IPS DF 6.9 (cell line): ENCODE results near the gene VPS52.
A peak's percentile ranks its signal among the peaks of the same experiment; 100 is the strongest.

ENCODE experiments used
- DNase-seq: peaks from one replicate; pipeline ENCODE4 v3.0.0-alpha.2; 2013; ENCODE audit warnings: low read depth, low spot score
- H3K27ac ChIP-seq: one replicate; pipeline ENCODE4 v1.5.1; 2013; ENCODE audit warnings: low read length, control low read depth
- H3K27me3 ChIP-seq: 2 replicates; pipeline ENCODE4 v1.6.1; 2013; ENCODE audit warnings: mild to moderate bottlenecking, low read length; ENCODE audit not compliant: control insufficient read depth, insufficient read depth
- H3K36me3 ChIP-seq: 2 replicates; pipeline ENCODE4 v1.6.1; 2013; ENCODE audit warnings: low read length; ENCODE audit not compliant: control insufficient read depth, insufficient read depth
- H3K4me1 ChIP-seq: 2 replicates; pipeline ENCODE4 v1.6.1; 2013; ENCODE audit warnings: low read length; ENCODE audit not compliant: control insufficient read depth, insufficient read depth
- H3K4me3 ChIP-seq: 2 replicates; pipeline ENCODE4 v1.5.1; 2013; ENCODE audit warnings: mild to moderate bottlenecking, low read length
- H3K9me3 ChIP-seq: 2 replicates; pipeline ENCODE4 v1.6.1; 2013; ENCODE audit warnings: low read length, inconsistent platforms; ENCODE audit not compliant: control insufficient read depth, insufficient read depth
- WGBS: extraction: QIAGEN DNeasy Blood & Tissue Kit; methylation state at CpG from one replicate; pipeline ENCODE4 v1.1.7; 2013; ENCODE audit warnings: mixed read lengths, missing lambda C conversion rate; ENCODE audit not compliant: insufficient read length, insufficient coverage; 5-methylcytosine and 5-hydroxymethylcytosine counted together

Gene VPS52

DNA sequence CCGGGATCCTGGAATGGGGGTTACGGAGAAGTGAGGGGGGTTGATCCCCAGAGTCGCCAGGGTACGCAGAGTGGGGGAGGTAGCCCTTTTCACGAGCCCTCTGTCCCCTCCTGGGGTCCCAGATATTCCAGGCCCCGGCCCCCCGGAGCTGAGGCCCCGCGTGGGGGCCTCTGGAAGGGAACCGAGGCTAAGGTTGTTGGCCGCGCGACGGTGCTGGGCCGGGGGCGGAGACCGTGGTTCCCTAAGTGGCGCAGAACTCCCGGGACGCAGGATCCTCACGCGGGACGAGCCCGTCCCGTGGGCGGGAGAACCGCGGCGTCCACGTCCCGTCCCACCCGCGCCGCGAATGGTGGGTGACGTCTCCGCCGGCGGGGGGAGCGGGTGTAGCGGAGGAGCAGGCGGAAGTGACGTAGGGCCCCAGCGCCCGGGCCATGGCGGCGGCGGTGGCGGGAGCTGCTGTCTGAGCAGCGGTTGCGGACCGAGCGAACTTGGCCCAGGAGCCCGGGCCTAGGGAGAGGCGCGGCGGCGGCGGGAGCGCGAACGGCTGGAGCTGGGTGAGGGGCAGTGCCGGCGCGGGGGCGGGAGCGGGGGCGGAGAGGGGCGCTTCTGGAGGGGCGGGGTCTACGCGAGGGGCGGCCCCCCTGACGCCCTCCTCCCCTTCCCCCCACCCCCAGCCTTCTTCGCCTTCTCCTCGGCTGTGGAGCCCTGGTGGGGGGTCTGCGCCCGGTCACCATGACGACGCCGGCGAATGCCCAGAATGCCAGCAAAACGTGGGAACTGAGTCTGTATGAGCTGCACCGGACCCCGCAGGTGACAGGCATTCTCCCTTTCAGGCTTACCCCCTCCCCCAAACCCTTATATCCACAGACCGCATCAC, 63.3 kb downstream of the VPS52 start, which contains the start of gene RING1:
Gene RING1 (plus strand): TSS at position 410 of the 877 bp plus-strand sequence. CDS start 323 bp downstream, at position 733.
- Histone ChIP-seq H3K27ac (no peak within 1 kb of the TSS), H3K4me3 (peak within 1 kb of the TSS; percentile 99), H3K4me1 (peaks cover 6% of the 10 kb centered on the region), H3K36me3 (peaks cover 5% of the 10 kb centered on the region; the same call in 1 of the 2 replicates), H3K9me3 (no peaks in the 10 kb centered on the region), H3K27me3 (peaks cover 23% of the 10 kb centered on the region; the same call in 1 of the 2 replicates)
- no CpG with 5 or more reads among the region's 86 CpGs for WGBS
- no peak for DNase-seq

DNA sequence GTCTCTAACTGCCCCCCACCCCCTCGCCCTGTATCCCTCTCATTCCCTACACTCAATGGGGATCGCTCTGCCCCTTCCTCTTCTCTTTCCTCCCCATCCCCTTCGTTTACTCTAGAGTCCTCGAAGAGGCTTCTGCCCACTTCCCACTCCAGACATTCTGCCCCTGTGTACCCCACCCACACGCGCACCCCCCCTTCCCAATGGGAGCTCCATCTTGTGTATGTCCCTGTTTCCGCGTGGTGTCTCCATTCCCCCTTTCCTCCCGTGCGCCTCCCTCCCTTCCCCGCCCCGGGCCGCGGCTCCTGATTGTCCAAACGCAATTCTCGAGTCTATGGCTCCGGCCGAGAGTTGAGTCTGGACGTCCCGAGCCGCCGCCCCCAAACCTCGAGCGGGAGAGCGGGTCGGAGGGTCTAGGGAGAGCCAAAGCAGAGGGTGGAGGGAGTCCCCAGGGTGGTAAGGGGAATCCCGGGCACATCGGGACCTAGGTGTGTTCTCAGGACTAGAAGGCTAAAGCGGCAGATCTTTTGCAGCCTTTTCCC, 64.1 kb downstream of the VPS52 start:
- H3K9me3 ChIP-seq, result no peaks in the 10 kb centered on the region
- DNase-seq, result no peak

DNA sequence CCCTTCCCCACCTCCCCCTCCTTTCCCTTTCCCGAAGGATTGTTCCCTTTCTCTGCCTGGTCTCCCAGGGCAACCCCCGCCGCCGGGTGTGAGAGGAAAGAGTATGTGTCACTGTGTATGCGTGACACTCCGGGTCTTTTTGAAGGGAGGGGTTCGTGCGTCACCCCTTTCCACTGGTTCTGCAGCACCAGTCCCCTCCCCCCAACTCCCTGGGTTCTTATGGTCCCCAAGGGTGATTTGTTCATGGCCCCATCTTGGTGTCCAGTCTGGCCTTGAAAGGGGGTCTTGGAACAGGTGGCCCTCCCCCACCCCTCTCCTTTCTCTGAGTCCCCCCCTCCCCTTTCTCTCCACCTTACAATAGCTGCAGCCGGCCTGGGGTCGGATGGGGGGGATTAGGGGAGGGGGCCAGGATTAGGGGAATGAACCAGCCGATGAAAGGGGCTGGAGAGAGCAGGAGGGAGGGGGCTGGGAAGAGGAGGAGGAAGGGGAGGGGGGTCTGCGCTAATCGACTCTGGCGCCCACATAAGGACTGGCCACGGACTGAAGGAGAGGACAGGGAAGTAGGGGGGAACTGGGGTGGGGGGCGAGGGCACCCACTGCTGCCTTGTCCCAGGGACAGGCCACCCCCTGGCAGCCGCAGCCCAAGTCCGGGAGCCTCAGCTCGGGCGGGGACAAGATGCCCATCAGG, 64.7 kb downstream of the VPS52 start:
- peaks cover 12% of the 10 kb centered on the region; the same call in 1 of the 2 replicates for H3K27me3 ChIP-seq
- peaks cover 6% of the 10 kb centered on the region for H3K4me1 ChIP-seq
- no peak for DNase-seq
- no peak overlapping the region for H3K4me3 ChIP-seq
- no peaks in the 10 kb centered on the region for H3K9me3 ChIP-seq
- no CpG with 5 or more reads among the region's 20 CpGs for WGBS
- peaks cover 10% of the 10 kb centered on the region; the same call in 1 of the 2 replicates for H3K36me3 ChIP-seq
- H3K27ac ChIP-seq, result no peak overlapping the region

More for the DNA sequence above, 64.1 kb downstream of the VPS52 start:
- Histone ChIP-seq H3K4me1 (peaks cover 6% of the 10 kb centered on the region), H3K4me3 (peak overlapping the region; percentile 99; the same call in 1 of the 2 replicates), H3K36me3 (peaks cover 8% of the 10 kb centered on the region; the same call in 1 of the 2 replicates), H3K27ac (no peak overlapping the region), H3K27me3 (peaks cover 17% of the 10 kb centered on the region; the same call in 1 of the 2 replicates)
- WGBS, result no CpG with 5 or more reads among the region's 29 CpGs

DNA sequence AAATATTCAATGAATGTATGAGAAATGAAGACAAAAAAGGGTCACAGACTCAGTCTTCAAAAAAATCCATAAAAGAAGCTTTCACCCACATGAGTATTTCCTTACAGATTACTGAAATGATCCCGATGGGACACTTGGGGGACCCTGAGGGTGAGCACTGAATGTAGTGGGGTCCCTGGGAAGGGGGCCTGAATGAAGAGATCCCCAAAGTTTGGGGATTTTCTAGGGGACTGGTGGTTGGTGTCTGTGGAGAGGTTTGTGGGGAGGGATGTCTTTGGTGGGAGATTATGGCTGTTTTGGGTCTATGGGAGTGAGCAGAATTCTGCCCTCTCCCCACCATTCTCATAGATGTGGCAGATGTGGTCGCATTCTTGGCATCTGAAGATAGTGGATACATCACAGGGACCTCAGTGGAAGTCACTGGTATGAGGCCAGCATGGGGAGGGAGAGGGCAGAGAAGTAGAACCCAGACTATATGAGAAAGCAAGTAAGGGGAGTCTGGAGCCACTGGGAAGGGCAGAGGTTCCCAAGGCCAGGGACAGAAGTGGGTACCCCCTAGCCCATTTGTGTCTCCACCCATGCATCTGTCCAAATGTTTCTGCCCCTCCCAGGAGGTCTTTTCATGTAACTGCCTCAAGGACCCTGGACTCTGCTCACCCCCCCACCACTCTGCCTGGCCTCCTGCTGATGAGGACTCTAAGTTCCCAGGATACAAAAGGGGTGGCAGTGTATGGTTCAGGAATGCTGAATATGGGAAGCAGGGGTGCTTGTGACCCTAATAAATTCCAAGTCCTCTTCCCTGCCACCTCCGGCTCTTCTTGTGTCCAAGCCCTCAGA, 65.4 kb downstream of the VPS52 start:
- H3K27ac ChIP-seq, result no peak overlapping the region
- no peak for DNase-seq
- H3K4me3 ChIP-seq, result no peak overlapping the region
- H3K9me3 ChIP-seq, result no peaks in the 10 kb centered on the region
- peaks cover 10% of the 10 kb centered on the region; the same call in 1 of the 2 replicates for H3K36me3 ChIP-seq
- peaks cover 10% of the 10 kb centered on the region; the same call in 1 of the 2 replicates for H3K27me3 ChIP-seq
- peaks cover 10% of the 10 kb centered on the region for H3K4me1 ChIP-seq
- WGBS, result no CpG with 5 or more reads among the region's 3 CpGs

DNA sequence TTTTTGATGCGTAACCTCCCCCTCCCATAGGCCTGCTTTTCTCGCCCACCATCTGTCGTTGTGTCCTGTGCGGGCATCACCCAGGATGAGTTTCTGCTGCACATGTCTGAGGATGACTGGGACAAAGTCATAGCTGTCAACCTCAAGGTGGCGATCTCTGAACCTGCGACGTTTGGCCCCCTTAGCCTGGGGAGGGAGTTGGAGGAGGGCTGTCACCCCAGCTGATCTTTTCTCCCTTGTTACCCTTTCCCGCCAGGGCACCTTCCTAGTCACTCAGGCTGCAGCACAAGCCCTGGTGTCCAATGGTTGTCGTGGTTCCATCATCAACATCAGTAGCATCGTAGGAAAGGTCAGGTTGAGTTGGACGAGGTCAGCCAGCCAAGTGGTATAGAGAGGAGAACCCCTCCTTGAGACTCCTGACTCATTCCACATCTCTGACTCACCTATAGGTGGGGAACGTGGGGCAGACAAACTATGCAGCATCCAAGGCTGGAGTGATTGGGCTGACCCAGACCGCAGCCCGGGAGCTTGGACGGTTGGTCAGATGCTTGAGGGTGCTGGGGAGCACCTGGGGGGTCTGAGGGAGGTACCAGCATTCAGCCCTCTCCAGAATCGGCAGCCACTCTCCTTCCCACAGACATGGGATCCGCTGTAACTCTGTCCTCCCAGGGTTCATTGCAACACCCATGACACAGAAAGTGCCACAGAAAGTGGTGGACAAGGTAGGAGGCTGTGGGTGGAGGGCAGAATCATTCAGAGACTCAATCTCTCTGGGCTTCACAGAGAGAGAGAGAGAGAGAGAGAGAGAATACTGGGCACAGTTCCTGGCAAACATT, 66.3 kb downstream of the VPS52 start:
- H3K4me3 ChIP-seq, result peak overlapping the region; percentile 48; the same call in 1 of the 2 replicates
- WGBS, result no CpG with 5 or more reads among the region's 17 CpGs
- H3K36me3 ChIP-seq, result peaks cover 10% of the 10 kb centered on the region; the same call in 1 of the 2 replicates
- DNase-seq, result no peak
- H3K27ac ChIP-seq, result no peak overlapping the region
- H3K9me3 ChIP-seq, result no peaks in the 10 kb centered on the region
- peaks cover 10% of the 10 kb centered on the region; the same call in 1 of the 2 replicates for H3K27me3 ChIP-seq
- peaks cover 10% of the 10 kb centered on the region; the same call in 1 of the 2 replicates for H3K4me1 ChIP-seq

DNA sequence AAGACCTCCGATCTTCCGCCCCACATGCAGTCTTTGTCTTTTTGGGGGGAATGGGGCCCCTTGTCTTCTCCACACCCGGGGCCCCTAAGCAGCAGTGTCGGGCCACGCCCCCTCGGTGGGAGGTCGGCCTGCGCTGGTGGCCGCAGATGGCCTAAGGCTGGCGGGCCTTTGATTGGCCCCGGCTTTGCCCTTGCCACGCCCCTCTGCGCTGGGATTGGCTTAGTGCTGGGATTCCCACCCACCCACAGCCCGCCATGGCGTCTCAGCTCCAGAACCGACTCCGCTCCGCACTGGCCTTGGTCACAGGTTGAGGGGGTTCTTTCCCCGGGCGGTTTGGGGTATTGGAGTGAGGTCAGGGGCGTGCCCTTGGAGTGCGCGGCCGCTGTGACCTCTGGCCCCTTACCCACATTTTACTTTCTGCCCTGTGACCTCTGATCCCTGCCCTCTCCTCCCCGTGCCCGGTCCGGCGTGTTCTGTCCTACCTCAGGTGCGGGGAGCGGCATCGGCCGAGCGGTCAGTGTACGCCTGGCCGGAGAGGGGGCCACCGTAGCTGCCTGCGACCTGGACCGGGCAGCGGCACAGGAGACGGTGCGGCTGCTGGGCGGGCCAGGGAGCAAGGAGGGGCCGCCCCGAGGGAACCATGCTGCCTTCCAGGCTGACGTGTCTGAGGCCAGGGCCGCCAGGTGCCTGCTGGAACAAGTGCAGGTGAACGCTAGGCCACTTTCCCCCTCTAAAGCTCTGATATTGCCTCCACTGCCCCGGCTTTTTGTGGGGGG, 67.1 kb downstream of the VPS52 start, which contains the start of gene HSD17B8:
Gene HSD17B8 (plus strand): TSS at position 241 of the 776 bp plus-strand sequence. CDS start 14 bp downstream, at position 255.
- no CpG with 5 or more reads among the region's 48 CpGs for WGBS
- no peak within 1 kb of the TSS for H3K27ac ChIP-seq

DNA sequence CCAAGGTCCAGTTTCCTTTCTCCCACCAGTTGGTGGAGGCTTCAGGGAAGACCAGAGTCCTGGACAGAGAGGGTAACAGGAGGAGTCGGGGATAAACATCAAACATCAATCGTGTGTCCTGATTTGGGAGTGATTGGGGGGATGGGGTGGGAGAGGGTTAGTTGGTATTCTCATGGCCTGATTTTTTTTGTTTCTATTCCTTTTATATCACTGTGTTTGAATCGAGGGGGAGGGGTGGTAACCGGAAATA, 67.6 kb downstream of the VPS52 start:
- peaks cover 10% of the 10 kb centered on the region; the same call in 1 of the 2 replicates for H3K27me3 ChIP-seq
- no peak overlapping the region for H3K27ac ChIP-seq
- H3K9me3 ChIP-seq, result no peaks in the 10 kb centered on the region
- no peak overlapping the region for H3K4me3 ChIP-seq
- H3K4me1 ChIP-seq, result peaks cover 10% of the 10 kb centered on the region; the same call in 1 of the 2 replicates
- peaks cover 10% of the 10 kb centered on the region; the same call in 1 of the 2 replicates for H3K36me3 ChIP-seq
- WGBS, result no CpG with 5 or more reads among the region's 4 CpGs
- no peak for DNase-seq

More for the DNA sequence above, 67.1 kb downstream of the VPS52 start, which contains the start of gene HSD17B8:
- Histone ChIP-seq H3K36me3 (peaks cover 10% of the 10 kb centered on the region; the same call in 1 of the 2 replicates), H3K27me3 (peaks cover 10% of the 10 kb centered on the region; the same call in 1 of the 2 replicates), H3K4me1 (peaks cover 10% of the 10 kb centered on the region; the same call in 1 of the 2 replicates), H3K4me3 (peak within 1 kb of the TSS; percentile 48; the same call in 1 of the 2 replicates), H3K9me3 (no peaks in the 10 kb centered on the region)
- peak; percentile 88 for DNase-seq

DNA sequence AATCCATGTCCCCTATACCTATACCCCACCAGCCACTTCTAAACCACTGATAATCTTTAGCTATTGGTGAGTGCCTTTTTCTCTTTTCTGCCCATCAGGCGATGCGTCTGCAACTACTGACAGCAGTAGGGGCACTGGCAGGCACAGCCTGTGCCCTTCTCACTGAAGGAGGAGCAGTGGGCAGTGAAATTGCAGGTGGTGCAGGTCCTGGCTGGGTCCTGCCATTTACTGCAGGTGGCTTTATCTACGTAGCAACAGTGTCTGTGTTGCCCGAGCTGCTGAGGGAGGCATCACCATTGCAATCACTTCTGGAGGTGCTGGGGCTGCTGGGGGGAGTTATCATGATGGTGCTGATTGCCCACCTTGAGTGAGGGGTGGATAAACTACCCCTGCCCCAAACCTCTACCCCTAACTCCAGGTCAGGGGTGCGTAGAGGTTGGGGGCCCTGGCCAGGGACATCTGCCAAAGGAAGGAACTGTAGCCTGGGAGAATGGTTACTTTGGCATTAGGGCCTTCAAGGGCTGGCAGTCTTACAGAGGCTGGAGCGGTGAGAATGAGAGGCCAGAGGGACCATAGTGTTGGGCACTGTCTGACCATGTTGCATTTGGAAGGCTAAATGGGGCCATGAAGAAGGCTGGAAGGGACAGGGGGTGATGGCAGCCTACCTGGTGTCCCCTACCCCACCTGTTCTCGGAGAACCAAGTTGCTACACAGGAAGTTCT, 68.1 kb downstream of the VPS52 start:
- peaks cover 10% of the 10 kb centered on the region; the same call in 1 of the 2 replicates for H3K36me3 ChIP-seq
- no peaks in the 10 kb centered on the region for H3K9me3 ChIP-seq
- H3K4me3 ChIP-seq, result no peak overlapping the region
- H3K27ac ChIP-seq, result no peak overlapping the region
- peaks cover 10% of the 10 kb centered on the region; the same call in 1 of the 2 replicates for H3K4me1 ChIP-seq
- DNase-seq, result no peak
- WGBS, result no CpG with 5 or more reads among the region's 7 CpGs
- H3K27me3 ChIP-seq, result peaks cover 10% of the 10 kb centered on the region; the same call in 1 of the 2 replicates
